Heart right ventricle (tissue), 16 donors: Measurements from ENCODE around the gene CST8. TPM values are rescaled to one million over a fixed set of nuclear protein-coding genes. Genes with fewer than 3 reads are reported as not detected.

Experiments
- ATAC-seq, 8 donors: fragments of 200-7000 bp; cut with Tn5 transposase; one replicate each; pipeline ENCODE4 v1.9.1; 2020; ENCODE audit warnings: mild to moderate bottlenecking in 8 of 8, moderate library complexity in 8 of 8, moderate number of reproducible peaks in 1 of 8
- DNase-seq, 2 donors: peaks; one replicate each; pipeline ENCODE4 v3.0.0-alpha.2; 2020
- H3K27ac ChIP-seq, 10 donors: fragments of 200-600 bp; sonication (generic) in 2 of 10; one replicate each; pipeline versions ENCODE4 v1.5.0 to v1.8.0; 2020 to 2022; ENCODE audit warnings: mild to moderate bottlenecking in 3 of 10
- H3K27me3 ChIP-seq, 7 donors: fragments of 200-600 bp; one replicate each; pipeline ENCODE4 v1.8.0; 2021 to 2022; ENCODE audit warnings: mild to moderate bottlenecking in 2 of 7
- H3K36me3 ChIP-seq, 9 donors: fragments of 200-600 bp; sonication (generic) in 1 of 9; one replicate each; pipeline versions ENCODE4 v1.5.0 to v1.8.0; 2020 to 2022; ENCODE audit warnings: mild to moderate bottlenecking in 2 of 9
- H3K4me1 ChIP-seq, 9 donors: fragments of 200-600 bp; sonication (generic) in 1 of 9; one replicate each; pipeline versions ENCODE4 v1.5.0 to v1.8.0; 2020 to 2022; ENCODE audit warnings: mild to moderate bottlenecking in 4 of 9
- H3K4me3 ChIP-seq, 10 donors: fragments of 200-600 bp; sonication (generic) in 2 of 10; one replicate each; pipeline versions ENCODE4 v1.5.0 to v1.8.0; 2020 to 2022; ENCODE audit warnings: mild to moderate bottlenecking in 7 of 10, moderate library complexity in 2 of 10
- H3K9me3 ChIP-seq, 11 donors: fragments of 200-600 bp in 10 of 11; sonication (generic) in 2 of 11; one replicate each; pipeline versions ENCODE4 v1.5.0 to v1.8.0; 2013 to 2022; ENCODE audit warnings: mild to moderate bottlenecking in 2 of 11, control low read depth in 1 of 11, moderate library complexity in 1 of 11
- WGBS, 2 donors: extraction: QIAGEN DNeasy Blood & Tissue Kit; methylation state at CpG; one replicate each; pipeline ENCODE4 v1.1.7; 2013; ENCODE audit warnings: inconsistent platforms in 1 of 2; 5-methylcytosine and 5-hydroxymethylcytosine counted together
- intact Hi-C, 10 donors: fragments of 100-400 bp; cut with DNase I; formaldehyde crosslinking; loops; one replicate each; pipeline versions ENCODE4 v1.11.1 to v1.14.2; 2022
- long read RNA-seq, 3 donors: library from polyadenylated mRNA; unstranded; transcript quantifications; one replicate each; pipeline ENCODE4 v2.0.0, GENCODE V29; 2020 to 2021
- polyA plus RNA-seq, 2 donors: library from polyadenylated mRNA; stranded (reverse); fragments of 200-250 nt; gene quantifications; one replicate each; pipeline ENCODE4 v1.2.3, GENCODE V29; 2013
- total RNA-seq, 10 donors: library from RNA; stranded (reverse); fragmentation: NEBNext Ultra II Directional in 3 of 10; extraction: Animal tissue kit (Norgen Biotek cat#: 25700) in 3 of 10; gene quantifications; one replicate each; pipeline versions ENCODE4 v1.2.1 to v1.2.4, GENCODE V29; 2021 to 2023
- TF ChIP-seq, protein P1 (sequence below), 9 donors: fragments of 200-600 bp; sonication (generic) in 2 of 9; IDR thresholded peaks; one replicate each; pipeline versions ENCODE4 v1.5.0 to v1.8.0; 2021 to 2022; ENCODE audit warnings: antibody characterized with exemption in 9 of 9, mild to moderate bottlenecking in 5 of 9, moderate library complexity in 1 of 9
- donor health status: Arrhythmogenic right ventricular cardiomyopathy.
- donor health status: ischemic (EF 13 %, LVEDD 7.1; RV severe dilation, severe dysfunction).
- donor health status: healthy with polysubstance abuse.
- donor health status: DM: no; HTN: yes; CAD: no.
- donor health status: DM: no; HTN: no; CAD: no.
- donor health status: ischemic (EF 25% LVEDD 6.9; RV normal size, moderate dysfunction).
- donor health status: ischemic (EF 25% LVEDD 5.7; RV mildly dilated, moderate dysfunction).
- donor health status: healthy.
- donor health status: DM: yes; HTN: yes; CAD: no.
- donor health status: Ischemic cardiomyopathy.
- donor health status: ischemic (EF 35%, LVEDD 5.7; RV mildly dilated, moderate dysfunction).
- donor health status: nonischemic (EF 11% LVEDD 7.7; RV severe dilation, severe dysfunction).
- donor health status: DM: yes; HTN: yes; CAD: no.
- donor health status: PGD.
- donor health status: ischemic (EF 29% LVEDD 5.4; RV normal size, mild dysfunction).
- donor health status: nonischemic (EF 23%, LVEDD 6.1; RV moderate dilation, normal function).

The CST8 gene, protein sequence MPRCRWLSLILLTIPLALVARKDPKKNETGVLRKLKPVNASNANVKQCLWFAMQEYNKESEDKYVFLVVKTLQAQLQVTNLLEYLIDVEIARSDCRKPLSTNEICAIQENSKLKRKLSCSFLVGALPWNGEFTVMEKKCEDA
- not detected for total RNA-seq
- polyA plus RNA-seq = not detected
- long read RNA-seq, donor 1 = 0 reads
- long read RNA-seq, donor 2 = 0 reads
- long read RNA-seq, donor 3 = 0 reads

GRCh38 chr20:23490817-23491216, at the start of gene CST8:
Gene CST8, plus strand, starts transcription at chr20:23491117. Its CDS starts 551 bp downstream, at chr20:23491668.
- ATAC-seq (no peak), DNase-seq (no peak)
- Histone ChIP-seq H3K36me3 (no peaks in the 10 kb centered on the region), H3K4me3 (no peak within 1 kb of the TSS), H3K27me3 (no peaks in the 10 kb centered on the region), H3K27ac (no peak within 1 kb of the TSS), H3K9me3 (peaks cover 0 to 12% (median 0%) of the 10 kb centered on the region in 11 donors), H3K4me1 (no peaks in the 10 kb centered on the region)
- TF ChIP-seq, protein P1, sequence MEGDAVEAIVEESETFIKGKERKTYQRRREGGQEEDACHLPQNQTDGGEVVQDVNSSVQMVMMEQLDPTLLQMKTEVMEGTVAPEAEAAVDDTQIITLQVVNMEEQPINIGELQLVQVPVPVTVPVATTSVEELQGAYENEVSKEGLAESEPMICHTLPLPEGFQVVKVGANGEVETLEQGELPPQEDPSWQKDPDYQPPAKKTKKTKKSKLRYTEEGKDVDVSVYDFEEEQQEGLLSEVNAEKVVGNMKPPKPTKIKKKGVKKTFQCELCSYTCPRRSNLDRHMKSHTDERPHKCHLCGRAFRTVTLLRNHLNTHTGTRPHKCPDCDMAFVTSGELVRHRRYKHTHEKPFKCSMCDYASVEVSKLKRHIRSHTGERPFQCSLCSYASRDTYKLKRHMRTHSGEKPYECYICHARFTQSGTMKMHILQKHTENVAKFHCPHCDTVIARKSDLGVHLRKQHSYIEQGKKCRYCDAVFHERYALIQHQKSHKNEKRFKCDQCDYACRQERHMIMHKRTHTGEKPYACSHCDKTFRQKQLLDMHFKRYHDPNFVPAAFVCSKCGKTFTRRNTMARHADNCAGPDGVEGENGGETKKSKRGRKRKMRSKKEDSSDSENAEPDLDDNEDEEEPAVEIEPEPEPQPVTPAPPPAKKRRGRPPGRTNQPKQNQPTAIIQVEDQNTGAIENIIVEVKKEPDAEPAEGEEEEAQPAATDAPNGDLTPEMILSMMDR (IDR thresholded peaks at IDR 0.05) = no peak
- WGBS, 2 donors = 90 to 92% methylated on average over 5 of the region's 5 CpGs
- intact Hi-C loops = loop anchor here in 1 of 10 donors (5.0 kb wide), 1 partner anchor 49 kb away; no protein-coding TSS in a partner anchor

DNA sequence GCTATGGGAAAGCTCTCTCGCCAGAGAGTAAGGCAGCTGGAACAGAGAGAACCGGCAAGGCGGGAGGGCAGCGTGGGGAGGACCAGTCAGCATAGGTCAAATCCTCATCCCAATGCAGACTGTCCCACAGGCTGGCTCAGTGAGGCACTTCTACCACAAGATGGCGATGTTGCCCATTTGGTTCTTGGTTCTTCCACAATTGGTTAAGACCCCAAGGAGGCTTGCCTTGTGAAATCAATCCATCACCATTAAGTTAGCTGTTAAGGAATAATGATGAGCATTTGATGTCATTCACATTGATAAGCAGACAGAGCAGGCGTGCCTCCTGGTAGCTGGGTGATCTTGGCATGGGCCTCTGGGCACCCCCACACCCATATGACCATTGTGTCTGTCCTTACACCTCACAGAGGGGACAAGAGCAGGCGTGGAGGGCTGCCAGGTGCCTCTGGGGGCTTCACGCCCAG, 49.0 kb upstream of the CST8 start:
- Histone ChIP-seq H3K27ac (no peak overlapping the region), H3K9me3 (no peaks in the 10 kb centered on the region), H3K36me3 (no peaks in the 10 kb centered on the region), H3K4me1 (peaks cover 0 to 3% (median 0%) of the 10 kb centered on the region in 9 donors), H3K27me3 (no peaks in the 10 kb centered on the region), H3K4me3 (no peak overlapping the region)
- TF ChIP-seq, protein P1 (IDR thresholded peaks at IDR 0.05) = peak; percentile 70 to 92 (median 86)
- DNase-seq (peak; percentile 31 to 72), ATAC-seq (peak; percentile 59 to 82 (median 75))
- intact Hi-C loops = loop anchor here in 8 of 10 donors (2.0 to 10.0 kb wide), 7 partner anchors 50 to 1097 kb away; partner anchors contain the start of genes CST9 (in 6 of the 8) and CST8 (in 1 of the 8)
- whole genome bisulfite sequencing, 2 donors = 20 to 25% methylated on average over 8 of the region's 8 CpGs

GRCh38 chr20:23442436-23442835, 48.5 kb upstream of the CST8 start:
- DNase-seq = no peak
- no peaks in the 10 kb centered on the region for H3K9me3 ChIP-seq
- H3K4me1 ChIP-seq = no peaks in the 10 kb centered on the region
- no peak overlapping the region for H3K4me3 ChIP-seq
- ATAC-seq = no peak
- no peaks in the 10 kb centered on the region for H3K36me3 ChIP-seq
- TF ChIP-seq, protein P1 (IDR thresholded peaks at IDR 0.05) = no peak
- intact Hi-C loops = loop anchor here in 8 of 10 donors (2.0 to 10.0 kb wide), 7 partner anchors 50 to 1098 kb away; partner anchors contain the start of genes CST9 (in 6 of the 8) and CST8 (in 1 of the 8)
- H3K27ac ChIP-seq = no peak overlapping the region
- 80 to 84% methylated on average over 5 of the region's 5 CpGs for WGBS, 2 donors
- no peaks in the 10 kb centered on the region for H3K27me3 ChIP-seq

DNA sequence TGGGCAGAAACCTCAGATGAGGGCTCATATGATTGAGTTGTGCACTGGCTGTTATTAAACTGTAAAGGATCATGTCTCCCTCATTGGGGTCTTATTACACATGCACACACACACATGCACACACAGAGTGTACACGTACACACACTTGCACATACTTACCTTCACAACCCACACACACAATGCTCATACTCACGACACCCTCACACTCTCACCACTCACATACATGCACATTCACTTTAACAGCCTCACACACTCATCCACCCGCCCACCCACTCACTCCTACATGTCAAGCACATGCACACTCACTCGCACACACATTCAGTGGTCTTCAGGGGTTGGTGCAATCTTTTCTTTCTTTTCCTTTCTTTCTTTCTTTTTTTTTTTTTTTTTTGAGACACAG, 46.1 kb upstream of the CST8 start:
- peaks cover 0 to 3% (median 0%) of the 10 kb centered on the region in 7 donors for H3K27me3 ChIP-seq
- H3K4me1 ChIP-seq = peaks cover 0 to 5% (median 0%) of the 10 kb centered on the region in 9 donors
- H3K36me3 ChIP-seq = no peaks in the 10 kb centered on the region
- ATAC-seq (no peak), DNase-seq (no peak)
- intact Hi-C loops = loop anchor here in 8 of 10 donors (2.0 to 10.0 kb wide), 7 partner anchors 47 to 1100 kb away; partner anchors contain the start of genes CST9 (in 5 of the 8) and CST8 (in 1 of the 8)
- WGBS, 2 donors = 81 to 92% methylated on average over 4 of the region's 4 CpGs
- H3K4me3 ChIP-seq = no peak overlapping the region
- TF ChIP-seq, protein P1 (IDR thresholded peaks at IDR 0.05) = no peak
- no peak overlapping the region for H3K27ac ChIP-seq
- H3K9me3 ChIP-seq = no peaks in the 10 kb centered on the region
